Measurements from ENCODE around the gene KYNU.

The KYNU gene

DNA sequence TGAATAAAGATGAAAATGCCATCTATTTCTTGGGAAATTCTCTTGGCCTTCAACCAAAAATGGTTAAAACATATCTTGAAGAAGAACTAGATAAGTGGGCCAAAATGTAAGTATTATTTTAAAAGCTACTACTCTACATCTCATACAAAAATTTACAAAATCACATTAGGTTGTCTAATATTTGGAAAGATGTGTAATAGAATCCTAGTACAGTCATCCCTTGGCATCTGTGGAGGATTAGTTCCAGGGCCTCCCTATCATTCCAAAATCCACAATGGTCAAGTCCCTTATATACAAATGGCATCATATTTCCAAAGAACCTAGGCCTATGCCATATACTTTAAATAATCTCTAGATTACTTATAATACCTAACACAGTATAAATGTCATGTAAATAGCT lies 41.2 kb downstream of the KYNU start:
- TF ChIP-seq, protein P1, sequence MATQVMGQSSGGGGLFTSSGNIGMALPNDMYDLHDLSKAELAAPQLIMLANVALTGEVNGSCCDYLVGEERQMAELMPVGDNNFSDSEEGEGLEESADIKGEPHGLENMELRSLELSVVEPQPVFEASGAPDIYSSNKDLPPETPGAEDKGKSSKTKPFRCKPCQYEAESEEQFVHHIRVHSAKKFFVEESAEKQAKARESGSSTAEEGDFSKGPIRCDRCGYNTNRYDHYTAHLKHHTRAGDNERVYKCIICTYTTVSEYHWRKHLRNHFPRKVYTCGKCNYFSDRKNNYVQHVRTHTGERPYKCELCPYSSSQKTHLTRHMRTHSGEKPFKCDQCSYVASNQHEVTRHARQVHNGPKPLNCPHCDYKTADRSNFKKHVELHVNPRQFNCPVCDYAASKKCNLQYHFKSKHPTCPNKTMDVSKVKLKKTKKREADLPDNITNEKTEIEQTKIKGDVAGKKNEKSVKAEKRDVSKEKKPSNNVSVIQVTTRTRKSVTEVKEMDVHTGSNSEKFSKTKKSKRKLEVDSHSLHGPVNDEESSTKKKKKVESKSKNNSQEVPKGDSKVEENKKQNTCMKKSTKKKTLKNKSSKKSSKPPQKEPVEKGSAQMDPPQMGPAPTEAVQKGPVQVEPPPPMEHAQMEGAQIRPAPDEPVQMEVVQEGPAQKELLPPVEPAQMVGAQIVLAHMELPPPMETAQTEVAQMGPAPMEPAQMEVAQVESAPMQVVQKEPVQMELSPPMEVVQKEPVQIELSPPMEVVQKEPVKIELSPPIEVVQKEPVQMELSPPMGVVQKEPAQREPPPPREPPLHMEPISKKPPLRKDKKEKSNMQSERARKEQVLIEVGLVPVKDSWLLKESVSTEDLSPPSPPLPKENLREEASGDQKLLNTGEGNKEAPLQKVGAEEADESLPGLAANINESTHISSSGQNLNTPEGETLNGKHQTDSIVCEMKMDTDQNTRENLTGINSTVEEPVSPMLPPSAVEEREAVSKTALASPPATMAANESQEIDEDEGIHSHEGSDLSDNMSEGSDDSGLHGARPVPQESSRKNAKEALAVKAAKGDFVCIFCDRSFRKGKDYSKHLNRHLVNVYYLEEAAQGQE (IDR thresholded peaks at IDR 0.05; ENCODE audit: insufficient read depth in 1 of 2, low read depth in 2 of 2, low read length in 2 of 2), result no peak
- TF ChIP-seq SIN3A (IDR thresholded peaks at IDR 0.05; ENCODE audit: borderline replicate concordance, insufficient read depth, low read length) (no peak), TAF1 (IDR thresholded peaks at IDR 0.05; ENCODE audit: borderline replicate concordance, insufficient read depth, low read length) (no peak), FOXP2 (optimal IDR thresholded peaks at IDR 0.05; ENCODE audit: borderline replicate concordance, extremely low read depth, extremely low read length, insufficient read depth) (no peak), POLR2AphosphoS5 (IDR thresholded peaks at IDR 0.05; ENCODE audit: low read depth, low read length) (no peak)

GRCh38 chr2:142920571-142920970 lies 43.1 kb downstream of the KYNU start:
- TF ChIP-seq POLR2AphosphoS5 (IDR thresholded peaks at IDR 0.05; ENCODE audit: low read depth, low read length) (no peak), SIN3A (IDR thresholded peaks at IDR 0.05; ENCODE audit: borderline replicate concordance, insufficient read depth, low read length) (no peak), TAF1 (IDR thresholded peaks at IDR 0.05; ENCODE audit: borderline replicate concordance, insufficient read depth, low read length) (no peak), FOXP2 (optimal IDR thresholded peaks at IDR 0.05; ENCODE audit: borderline replicate concordance, extremely low read depth, extremely low read length, insufficient read depth) (no peak)
- TF ChIP-seq, protein P1 (IDR thresholded peaks at IDR 0.05; ENCODE audit: insufficient read depth in 1 of 2, low read depth in 2 of 2, low read length in 2 of 2), result no peak

DNA sequence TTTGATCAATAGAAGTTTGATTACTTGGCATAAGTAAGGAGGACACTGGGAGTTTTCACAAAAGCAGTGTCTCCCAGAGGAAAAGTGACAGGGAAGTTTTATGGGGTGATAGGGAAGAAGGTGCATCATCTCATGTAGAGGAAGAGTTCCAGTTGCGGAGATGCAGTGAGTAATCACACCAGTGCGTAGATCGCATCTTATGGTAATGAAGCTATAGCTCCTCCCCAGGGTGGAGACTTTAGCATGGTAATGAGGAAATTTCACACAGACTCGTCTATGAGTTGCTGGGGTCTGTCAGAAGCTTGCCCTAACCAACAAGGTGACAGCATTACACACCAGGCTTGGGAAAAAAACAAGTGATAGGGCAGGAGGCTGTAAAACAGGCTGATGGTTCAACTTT lies 49.0 kb downstream of the KYNU start:
- TF ChIP-seq, protein P1 (IDR thresholded peaks at IDR 0.05; ENCODE audit: insufficient read depth in 1 of 2, low read depth in 2 of 2, low read length in 2 of 2), result no peak
- no peak for TF ChIP-seq TAF1 (IDR thresholded peaks at IDR 0.05; ENCODE audit: borderline replicate concordance, insufficient read depth, low read length)

GRCh38 chr2:142930835-142931398 lies 53.5 kb downstream of the KYNU start:
- TF ChIP-seq, protein P1 (IDR thresholded peaks at IDR 0.05; ENCODE audit: insufficient read depth in 1 of 2, low read depth in 2 of 2, low read length in 2 of 2), result no peak
- TF ChIP-seq SIN3A (IDR thresholded peaks at IDR 0.05; ENCODE audit: borderline replicate concordance, insufficient read depth, low read length) (no peak), FOXP2 (optimal IDR thresholded peaks at IDR 0.05; ENCODE audit: borderline replicate concordance, extremely low read depth, extremely low read length, insufficient read depth) (no peak), TAF1 (IDR thresholded peaks at IDR 0.05; ENCODE audit: borderline replicate concordance, insufficient read depth, low read length) (no peak), POLR2AphosphoS5 (IDR thresholded peaks at IDR 0.05; ENCODE audit: low read depth, low read length) (no peak)

GRCh38 chr2:142933916-142934315 lies 56.5 kb downstream of the KYNU start:
- TF ChIP-seq SIN3A (IDR thresholded peaks at IDR 0.05; ENCODE audit: borderline replicate concordance, insufficient read depth, low read length) (no peak), FOXP2 (optimal IDR thresholded peaks at IDR 0.05; ENCODE audit: borderline replicate concordance, extremely low read depth, extremely low read length, insufficient read depth) (no peak), TAF1 (IDR thresholded peaks at IDR 0.05; ENCODE audit: borderline replicate concordance, insufficient read depth, low read length) (no peak), POLR2AphosphoS5 (IDR thresholded peaks at IDR 0.05; ENCODE audit: low read depth, low read length) (no peak)
- TF ChIP-seq, protein P1 (IDR thresholded peaks at IDR 0.05; ENCODE audit: insufficient read depth in 1 of 2, low read depth in 2 of 2, low read length in 2 of 2), result no peak

All from PFSK-1 (cell line).